IMR-90 (cell line): ENCODE measurements around the gene ATP4A. TPM values are rescaled to one million over a fixed set of nuclear protein-coding genes. Genes with fewer than 3 reads are reported as not detected.

Experiments
- ATAC-seq: fragments of 200-7000 bp; cut with Tn5 transposase; 2 replicates; pipeline ENCODE4 v1.9.1; 2020; ENCODE audit warnings: low read depth, mild to moderate bottlenecking, moderate library complexity
- BruUV-seq: library from RNA; stranded (reverse); fragments of 400-500 nt; replicated peaks from 2 replicates; lab custom pipeline; 2021; lab: Mats Ljungman, UMichigan
- CTCF ChIA-PET: fragments of 300-600 bp; formaldehyde crosslinking; extraction: SDS; loops from one replicate; lab custom pipeline; 2021; ENCODE audit warnings: antibody characterized with exemption; lab: Yijun Ruan, JAX
- POLR2A ChIA-PET: fragments of 300-600 bp; sonication (Branson Sonifier 250); formaldehyde crosslinking; loops from one replicate; lab custom pipeline; 2022; ENCODE audit warnings: antibody characterized with exemption; ENCODE audit not compliant: unreplicated experiment; lab: Charles Lee
- DNase-seq: peaks from one replicate; pipeline ENCODE4 v3.0.0; 2013
- H2AFZ ChIP-seq: replicated peaks from 2 replicates; pipeline ENCODE3; 2013; ENCODE audit warnings: low read length, mild to moderate bottlenecking; ENCODE audit not compliant: poor library complexity
- H2AK5ac ChIP-seq: 2 replicates; pipeline ENCODE4 v1.6.1; 2013; ENCODE audit warnings: low read depth, low read length, inconsistent platforms
- H2AK9ac ChIP-seq: replicated peaks from 2 replicates; pipeline ENCODE3; 2013; ENCODE audit warnings: mild to moderate bottlenecking, low read depth, low read length, moderate library complexity; ENCODE audit not compliant: poor library complexity
- H2BK120ac ChIP-seq: 2 replicates; pipeline ENCODE4 v1.6.1; 2013; ENCODE audit warnings: low read depth, low read length, inconsistent platforms
- H2BK15ac ChIP-seq: 3 replicates; pipeline ENCODE4 v1.6.1; 2013; ENCODE audit warnings: low read depth, low read length, inconsistent platforms
- H2BK20ac ChIP-seq: 2 replicates; pipeline ENCODE4 v1.6.1; 2013; ENCODE audit warnings: low read depth, mild to moderate bottlenecking, inconsistent platforms, low read length, moderate library complexity
- H2BK5ac ChIP-seq: 2 replicates; pipeline ENCODE4 v1.6.1; 2013; ENCODE audit warnings: mild to moderate bottlenecking, low read depth, low read length, inconsistent platforms; ENCODE audit not compliant: poor library complexity, severe bottlenecking
- H3K14ac ChIP-seq: replicated peaks from 2 replicates; pipeline ENCODE4 v1.6.1; 2013; ENCODE audit warnings: low read depth, low read length, inconsistent platforms
- H3K18ac ChIP-seq: 2 replicates; pipeline ENCODE4 v1.6.1; 2013; ENCODE audit warnings: low read depth, low read length, control low read depth
- H3K23ac ChIP-seq: 2 replicates; pipeline ENCODE4 v1.6.1; 2013; ENCODE audit warnings: low read depth, low read length, inconsistent platforms
- H3K27ac ChIP-seq: 2 replicates; pipeline ENCODE4 v1.5.1; 2013; ENCODE audit warnings: mild to moderate bottlenecking, control low read depth, low read length; ENCODE audit not compliant: insufficient read depth
- H3K27me3 ChIP-seq: 2 replicates; pipeline ENCODE4 v1.6.1; 2013; ENCODE audit warnings: low read length; ENCODE audit not compliant: control insufficient read depth, insufficient read depth
- H3K36me3 ChIP-seq: 2 replicates; pipeline ENCODE4 v1.6.1; 2013; ENCODE audit warnings: low read length, mixed read lengths; ENCODE audit not compliant: control insufficient read depth, insufficient read depth
- H3K4ac ChIP-seq: 2 replicates; pipeline ENCODE4 v1.6.1; 2013; ENCODE audit warnings: low read depth, low read length, inconsistent platforms
- H3K4me1 ChIP-seq: 2 replicates; pipeline ENCODE4 v1.6.1; 2013; ENCODE audit warnings: low read length, mixed read lengths; ENCODE audit not compliant: control insufficient read depth, insufficient read depth
- H3K4me2 ChIP-seq: 2 replicates; pipeline ENCODE4 v1.6.1; 2013; ENCODE audit warnings: low read depth, mild to moderate bottlenecking, control low read depth, low read length, moderate library complexity
- H3K4me3 ChIP-seq: 2 replicates; pipeline ENCODE4 v1.5.1; 2013; ENCODE audit warnings: low read depth, mild to moderate bottlenecking, control low read depth, low read length, moderate library complexity; ENCODE audit not compliant: insufficient read depth
- H3K56ac ChIP-seq: 2 replicates; pipeline ENCODE4 v1.6.1; 2013; ENCODE audit warnings: low read length, inconsistent platforms; ENCODE audit not compliant: insufficient read depth; ENCODE audit errors: extremely low read depth
- H3K79me1 ChIP-seq, 2 experiments: 2 replicates each; pipeline ENCODE4 v1.6.1; 2013; ENCODE audit warnings: low read length in 2 of 2, inconsistent platforms in 1 of 2, low read depth in 1 of 2
- H3K9ac ChIP-seq: 2 replicates; pipeline ENCODE4 v1.6.1; 2013; ENCODE audit warnings: low read depth, low read length, control low read depth
- H3K9me1 ChIP-seq: 2 replicates; pipeline ENCODE4 v1.6.1; 2013; ENCODE audit warnings: low read length, inconsistent platforms; ENCODE audit not compliant: insufficient read depth
- H3K9me3 ChIP-seq: 2 replicates; pipeline ENCODE4 v1.6.1; 2013; ENCODE audit warnings: low read length; ENCODE audit not compliant: control insufficient read depth, insufficient read depth
- H4K20me1 ChIP-seq: 2 replicates; pipeline ENCODE4 v1.6.1; 2013; ENCODE audit warnings: low read length, inconsistent platforms; ENCODE audit not compliant: insufficient read depth
- H4K5ac ChIP-seq: 2 replicates; pipeline ENCODE4 v1.6.1; 2013; ENCODE audit warnings: mild to moderate bottlenecking, low read depth, low read length, control low read depth
- H4K8ac ChIP-seq, 2 experiments: 2 replicates each; pipeline ENCODE4 v1.6.1; 2013; ENCODE audit warnings: low read depth in 2 of 2, low read length in 2 of 2, control low read depth in 1 of 2, inconsistent platforms in 1 of 2
- H4K91ac ChIP-seq: 2 replicates; pipeline ENCODE4 v1.6.1; 2013; ENCODE audit warnings: low read depth, low read length, inconsistent platforms; ENCODE audit not compliant: insufficient read depth
- BHLHE40 ChIP-seq: fragments of 150-350 bp; IDR thresholded peaks from 2 replicates; pipeline ENCODE4 v1.6.1; 2016; ENCODE audit warnings: mild to moderate bottlenecking, low read depth, low read length
- CEBPB ChIP-seq: IDR thresholded peaks from 2 replicates; pipeline ENCODE4 v1.6.1; 2012; ENCODE audit warnings: low read depth, low read length, improper control_type of control experiment
- CHD1 ChIP-seq: IDR thresholded peaks from 2 replicates; pipeline ENCODE4 v1.6.1; 2012; ENCODE audit warnings: low read depth, low read length, improper control_type of control experiment
- CTCF ChIP-seq: conservative IDR thresholded peaks from 2 replicates; pipeline ENCODE4 v1.5.1; 2012; ENCODE audit warnings: mild to moderate bottlenecking, low read depth, low read length, improper control_type of control experiment
- ELK1 ChIP-seq: fragments of 150-350 bp; IDR thresholded peaks from 2 replicates; pipeline ENCODE4 v1.6.1; 2016; ENCODE audit warnings: low read depth, mild to moderate bottlenecking, low read length, moderate library complexity, borderline replicate concordance
- FOS ChIP-seq: fragments of 150-350 bp; IDR thresholded peaks from 2 replicates; pipeline ENCODE4 v1.6.1; 2016; ENCODE audit warnings: low read depth, low read length
- MAFK ChIP-seq: IDR thresholded peaks from 2 replicates; pipeline ENCODE4 v1.6.1; 2012; ENCODE audit warnings: low read depth, low read length, improper control_type of control experiment
- MAZ ChIP-seq: IDR thresholded peaks from 2 replicates; pipeline ENCODE4 v1.6.1; 2012; ENCODE audit warnings: low read depth, mild to moderate bottlenecking, low read length, improper control_type of control experiment, moderate library complexity, borderline replicate concordance
- MXI1 ChIP-seq: IDR thresholded peaks from 2 replicates; pipeline ENCODE4 v1.6.1; 2012; ENCODE audit warnings: low read depth, mild to moderate bottlenecking, low read length, moderate library complexity, borderline replicate concordance
- NFE2L2 ChIP-seq: fragments of 150-350 bp; IDR thresholded peaks from 2 replicates; pipeline ENCODE4 v1.6.1; 2016; ENCODE audit warnings: low read depth, mild to moderate bottlenecking, low read length
- POLR2A ChIP-seq: IDR thresholded peaks from 2 replicates; pipeline ENCODE4 v1.6.1; 2012; ENCODE audit warnings: mild to moderate bottlenecking, low read depth, low read length
- RAD21 ChIP-seq: IDR thresholded peaks from 2 replicates; pipeline ENCODE4 v1.6.1; 2012; ENCODE audit warnings: low read length, improper control_type of control experiment
- RFX5 ChIP-seq: IDR thresholded peaks from 2 replicates; pipeline ENCODE4 v1.8.0; 2012; ENCODE audit warnings: low read depth, mild to moderate bottlenecking, low read length, moderate library complexity
- SMC3 ChIP-seq: fragments of 150-350 bp; IDR thresholded peaks from 2 replicates; pipeline ENCODE4 v1.6.1; 2016; ENCODE audit warnings: low read depth, mild to moderate bottlenecking, antibody characterized with exemption, low read length, moderate library complexity
- USF2 ChIP-seq: fragments of 150-350 bp; IDR thresholded peaks from 2 replicates; pipeline ENCODE4 v1.6.1; 2017; ENCODE audit warnings: mild to moderate bottlenecking, antibody characterized with exemption, low read length, low read depth
- WGBS, 2 experiments: methylation state at CpG; one replicate each; pipeline versions ENCODE4 v1.1.5 to v1.1.7; 2013; ENCODE audit warnings: missing lambda C conversion rate in 2 of 2; ENCODE audit not compliant: insufficient read length in 1 of 2; ENCODE audit errors: extremely low coverage in 2 of 2; 5-methylcytosine and 5-hydroxymethylcytosine counted together
- dilution Hi-C: fragments of 300-500 bp; cut with HindIII; formaldehyde crosslinking; loops from one replicate; pipeline ENCODE4 v1.14.3; 2018; ENCODE audit warnings: low sequenced_read_pairs; ENCODE audit not compliant: unreplicated experiment
- in situ Hi-C: fragments of 300-500 bp; cut with MboI; formaldehyde crosslinking; loops from 3 replicates; pipeline ENCODE4 v1.14.3; 2019; ENCODE audit warnings: low sequenced_read_pairs, inconsistent platforms, mixed read lengths
- intact Hi-C: fragments of 100-400 bp; cut with micrococcal nuclease; formaldehyde crosslinking; loops from 2 replicates; pipeline ENCODE4 v1.10.0; 2022
- polyA plus RNA-seq, 3 experiments: library from polyadenylated mRNA; depleted of rRNA; stranded (reverse); fragments of >200 nt; gene quantifications; 2 replicates each; pipeline ENCODE4 v1.2.3, GENCODE V29; 2012; ENCODE audit warnings: low replicate concordance in 1 of 3
- total RNA-seq: library from RNA; depleted of rRNA; stranded (reverse); fragments of >200 nt; gene quantifications from 2 replicates; pipeline ENCODE4 v1.2.3, GENCODE V29; 2012

ATP4A gene
- total and polyA plus RNA-seq, 2 of the 4 experiments (the other 2 are of a cell fraction): not detected

GRCh38 chr19:35555301-35556005, 8.0 kb downstream of the ATP4A start:
- H4K8ac ChIP-seq: no peak overlapping the region
- no peak overlapping the region for H3K9ac ChIP-seq
- H3K4me1 ChIP-seq: no peaks in the 10 kb centered on the region
- H2BK15ac ChIP-seq: no peak overlapping the region
- H3K18ac ChIP-seq: no peak overlapping the region
- peaks cover 2% of the 10 kb centered on the region; the same call in 1 of the 2 replicates for H3K36me3 ChIP-seq
- H2BK5ac ChIP-seq: no peak overlapping the region
- H3K9me1 ChIP-seq: 0 out of 2 replicates have a peak, but pooled peaks cover 3% of the 10 kb centered on the region
- peak; percentile 35 for DNase-seq
- H3K4me3 ChIP-seq: no peak overlapping the region
- H3K14ac ChIP-seq: no peak overlapping the region
- H3K4me2 ChIP-seq: no peak overlapping the region
- H3K56ac ChIP-seq: no peak overlapping the region
- H3K9me3 ChIP-seq: no peaks in the 10 kb centered on the region
- H2BK120ac ChIP-seq: no peak overlapping the region
- peak overlapping the region; percentile 23 for H2AFZ ChIP-seq
- H2BK20ac ChIP-seq: no peak overlapping the region
- in situ Hi-C loops: no loop called here
- H3K27ac ChIP-seq: no peak overlapping the region
- no peak overlapping the region for H3K4ac ChIP-seq
- H2AK9ac ChIP-seq: no peak overlapping the region
- no peaks in the 10 kb centered on the region for H3K79me1 ChIP-seq
- H3K27me3 ChIP-seq: peaks cover 37% of the 10 kb centered on the region
- intact Hi-C loops: no loop called here
- dilution Hi-C loops: no loop called here
- no peak overlapping the region for H4K5ac ChIP-seq
- no peak overlapping the region; the same call in 1 of the 2 replicates for H3K23ac ChIP-seq
- 70% methylated on average over 15 of the region's 30 CpGs; no CpG with 5 or more reads in 1 of the 2 experiments for whole genome bisulfite sequencing, 2 experiments
- no peak overlapping the region for H2AK5ac ChIP-seq
- H4K20me1 ChIP-seq: no peaks in the 10 kb centered on the region
- ATAC-seq: no peak
- H4K91ac ChIP-seq: no peak overlapping the region
- ChIA-PET POLR2A (no interaction called here), CTCF (no interaction called here)
- no TSS peak for BruUV-seq
- TF ChIP-seq CTCF: peak; percentile 39; the same call in 1 of the 2 replicates
- TF ChIP-seq BHLHE40: no peak
- no peak for TF ChIP-seq USF2
- no peak for TF ChIP-seq POLR2A
- TF ChIP-seq SMC3: peak; percentile 17; the same call in 1 of the 2 replicates
- TF ChIP-seq MAZ: no peak
- TF ChIP-seq FOS: no peak
- peak; percentile 50 for TF ChIP-seq RAD21
- TF ChIP-seq RFX5: no peak
- no peak for TF ChIP-seq MXI1
- TF ChIP-seq ELK1: no peak
- TF ChIP-seq CEBPB: no peak
- TF ChIP-seq MAFK: no peak
- TF ChIP-seq NFE2L2: no peak
- TF ChIP-seq CHD1: no peak
